T-cell (primary cell): Measurements from ENCODE around the gene LAMA5. TPM values are rescaled to one million over a fixed set of nuclear protein-coding genes. Genes with fewer than 3 reads are reported as not detected.

Experiments used
- ATAC-seq, 4 experiments: fragments of 200-7000 bp in 3 of 4; fragments of 150-1000 bp in 1 of 4; cut with Tn5 transposase; replicated peaks in 1 of 4; 1 replicate in 3 of 4; 2 replicates in 1 of 4; pipeline ENCODE4 v1.10.0; 2021; ENCODE audit warnings: moderate library complexity in 3 of 4, mild to moderate bottlenecking in 2 of 4, moderate number of reproducible peaks in 1 of 4
- CTCF ChIA-PET, 2 donors: fragments of 300-600 bp; sonication (Branson Sonifier 250); formaldehyde crosslinking; loops; one replicate each; lab custom pipeline; 2022; ENCODE audit warnings: antibody characterized with exemption in 2 of 2; lab: Charles Lee
- POLR2A ChIA-PET, 2 donors: fragments of 300-600 bp; sonication (Branson Sonifier 250); formaldehyde crosslinking; loops; one replicate each; lab custom pipeline; 2022; ENCODE audit warnings: antibody characterized with exemption in 2 of 2; lab: Charles Lee
- DNase-seq, 35 experiments: peaks; one replicate each; pipeline versions ENCODE4 v3.0.0 to v3.0.0-alpha.2; 2013 to 2023
- H3K27ac ChIP-seq: one replicate; pipeline ENCODE4 v1.5.1; 2013; ENCODE audit warnings: low read length
- H3K27me3 ChIP-seq, 2 experiments: replicated peaks in 1 of 2; 1 replicate in 1 of 2; 2 replicates in 1 of 2; pipeline versions ENCODE4 v1.6.1 to v1.7.0; 2013; ENCODE audit warnings: low read length in 1 of 2, mixed read lengths in 1 of 2; ENCODE audit not compliant: control insufficient read depth in 2 of 2, insufficient read depth in 2 of 2; ENCODE audit errors: extremely low read depth in 1 of 2
- H3K36me3 ChIP-seq, 2 donors: 1 replicate in 1 of 2; 2 replicates in 1 of 2; pipeline versions ENCODE4 v1.6.1 to v1.7.0; 2013; ENCODE audit warnings: low read length in 1 of 2; ENCODE audit not compliant: control insufficient read depth in 2 of 2, insufficient read depth in 1 of 2; ENCODE audit errors: extremely low read depth in 1 of 2
- H3K4me1 ChIP-seq, 2 experiments: 1 replicate in 1 of 2; 2 replicates in 1 of 2; pipeline versions ENCODE4 v1.6.1 to v1.7.0; 2013; ENCODE audit warnings: low read length in 2 of 2, mixed read lengths in 1 of 2; ENCODE audit not compliant: insufficient read depth in 2 of 2, control insufficient read depth in 1 of 2; ENCODE audit errors: extremely low read depth in 1 of 2
- H3K4me3 ChIP-seq, 2 donors: 1 replicate in 1 of 2; 2 replicates in 1 of 2; pipeline versions ENCODE4 v1.5.1 to v1.7.0; 2013; ENCODE audit warnings: mild to moderate bottlenecking in 2 of 2, low read length in 1 of 2, moderate library complexity in 1 of 2; ENCODE audit not compliant: control insufficient read depth in 1 of 2; ENCODE audit errors: extremely low read depth in 1 of 2
- H3K9me3 ChIP-seq: 2 replicates; pipeline ENCODE4 v1.7.0; 2013
- H3K27ac Mint-ChIP-seq, 2 donors: one replicate each; pipeline ENCODE4 v1.8.0; 2020 to 2021; ENCODE audit warnings: mild to moderate bottlenecking in 2 of 2, mixed read lengths in 2 of 2
- H3K27me3 Mint-ChIP-seq, 2 donors: one replicate each; pipeline ENCODE4 v1.8.0; 2021 to 2022; ENCODE audit warnings: mixed read lengths in 2 of 2
- H3K36me3 Mint-ChIP-seq: one replicate; pipeline ENCODE4 v1.8.0; 2021; ENCODE audit warnings: mixed read lengths
- H3K4me1 Mint-ChIP-seq, 3 donors: one replicate each; pipeline ENCODE4 v1.8.0; 2020 to 2022; ENCODE audit warnings: mixed read lengths in 3 of 3, mild to moderate bottlenecking in 1 of 3
- H3K4me3 Mint-ChIP-seq, 3 donors: one replicate each; pipeline ENCODE4 v1.8.0; 2020 to 2022; ENCODE audit warnings: mild to moderate bottlenecking in 3 of 3, mixed read lengths in 3 of 3, moderate library complexity in 3 of 3
- H3K9me3 Mint-ChIP-seq, 3 donors: one replicate each; pipeline ENCODE4 v1.8.0; 2020 to 2022; ENCODE audit warnings: mixed read lengths in 3 of 3
- WGBS: methylation state at CpG from one replicate; pipeline ENCODE4 v1.1.5; 2013; ENCODE audit warnings: missing lambda C conversion rate; ENCODE audit not compliant: insufficient coverage; 5-methylcytosine and 5-hydroxymethylcytosine counted together
- total RNA-seq, 35 experiments: library from RNA in 6 of 35; stranded (reverse) in 6 of 35; fragments of 120-200 nt in 1 of 35; gene quantifications; one replicate each; pipeline versions ENCODE4 v1.2.1 to v1.2.4 and lab custom pipeline; 2013 to 2026

The LAMA5 gene
- total RNA-seq, 5 donors from 2014 or later (not counting 1 experiment from before 2014, with no cell fraction given): 0.48 to 4.3 (median 3.0) TPM

DNA sequence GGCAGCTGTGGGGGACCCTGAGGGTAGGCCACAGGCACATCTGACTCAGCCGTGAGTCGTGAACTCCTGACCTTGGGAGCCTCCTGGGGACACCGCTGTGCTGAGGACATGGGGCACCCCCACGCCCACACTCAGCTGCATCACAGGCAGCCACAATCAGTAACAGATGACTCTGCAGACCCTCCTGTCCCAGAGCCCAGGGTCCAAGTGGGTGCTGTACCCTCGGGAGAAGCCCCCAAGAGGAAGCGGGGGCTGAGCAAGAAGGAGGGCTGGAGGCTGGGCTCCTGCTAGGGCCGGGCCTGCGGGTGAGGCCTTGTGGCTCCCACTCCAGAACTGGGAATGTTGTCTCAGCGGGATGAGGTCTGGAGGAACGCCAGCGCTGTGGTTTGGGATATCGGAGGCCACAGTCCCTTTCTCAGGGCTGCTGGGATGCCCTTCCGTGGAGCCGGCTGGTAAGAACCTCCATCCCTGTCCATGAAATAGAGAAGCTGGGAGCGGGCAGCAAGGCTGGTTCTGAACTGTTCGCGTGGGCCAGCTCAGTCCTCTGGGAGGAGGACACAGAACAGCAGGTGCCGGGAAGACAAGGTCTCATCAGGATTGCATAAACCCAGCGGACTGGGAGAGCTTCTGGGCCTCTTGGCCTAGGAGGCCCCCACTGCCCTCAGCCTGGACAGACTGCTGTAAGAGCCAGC lies 3.1 kb upstream of the LAMA5 start:
- ChIA-PET CTCF (interaction anchor here in 1 of 2 donors (0.9 kb wide), 1 partner anchor 12 kb away, joined by 3 read pairs; no protein-coding TSS in a partner anchor), POLR2A (no interaction called here)
- Mint-ChIP-seq H3K9me3 (no peaks in the 10 kb centered on the region), H3K27ac (no peak overlapping the region), H3K36me3 (no peaks in the 10 kb centered on the region), H3K4me1 (peaks cover 0 to 9% (median 2%) of the 10 kb centered on the region in 3 donors), H3K4me3 (no peak overlapping the region), H3K27me3 (peaks cover 13 to 30% of the 10 kb centered on the region in 2 donors)
- no peaks in the 10 kb centered on the region for H3K9me3 ChIP-seq
- H3K27me3 ChIP-seq: peaks cover 3 to 80% of the 10 kb centered on the region in 2 experiments
- DNase-seq: no peak
- H3K27ac ChIP-seq: no peak overlapping the region
- no peak overlapping the region for H3K4me3 ChIP-seq
- no peaks in the 10 kb centered on the region for H3K36me3 ChIP-seq
- 75% methylated on average over 17 of the region's 19 CpGs for WGBS
- peaks cover 0 to 25% of the 10 kb centered on the region in 2 experiments for H3K4me1 ChIP-seq
- no peak for ATAC-seq

DNA sequence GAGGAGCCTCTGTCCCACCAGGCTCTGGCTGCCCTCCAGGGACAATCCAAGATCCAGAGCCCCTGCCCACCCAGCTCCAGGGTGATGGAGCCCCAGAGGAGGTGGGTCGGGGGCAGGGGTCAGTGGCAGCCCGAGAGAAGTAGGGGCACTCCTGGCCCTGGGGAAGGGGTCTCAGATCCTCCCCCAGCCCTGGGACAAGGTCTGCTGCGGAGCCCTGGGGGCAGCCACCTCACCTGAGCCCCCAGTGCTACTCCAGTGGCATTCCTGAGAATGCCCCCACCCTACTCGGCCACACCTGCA lies 2.7 kb upstream of the LAMA5 start:
- peaks cover 6 to 82% of the 10 kb centered on the region in 2 experiments for H3K27me3 ChIP-seq
- H3K9me3 ChIP-seq: no peaks in the 10 kb centered on the region
- H3K27me3 Mint-ChIP-seq: peaks cover 18 to 35% of the 10 kb centered on the region in 2 donors
- H3K4me3 Mint-ChIP-seq: no peak overlapping the region
- H3K4me1 ChIP-seq: peaks cover 0 to 25% of the 10 kb centered on the region in 2 experiments
- no peak overlapping the region for H3K4me3 ChIP-seq
- H3K36me3 ChIP-seq: no peaks in the 10 kb centered on the region
- no peak for DNase-seq
- ATAC-seq: no peak
- H3K27ac ChIP-seq: no peak overlapping the region
- H3K4me1 Mint-ChIP-seq: peaks cover 0 to 9% (median 2%) of the 10 kb centered on the region in 3 donors
- H3K9me3 Mint-ChIP-seq: no peaks in the 10 kb centered on the region
- ChIA-PET POLR2A (no interaction called here), CTCF (interaction anchor here in 1 of 2 donors (0.9 kb wide), 1 partner anchor 13 kb away, joined by 3 read pairs; no protein-coding TSS in a partner anchor)
- no peak overlapping the region for H3K27ac Mint-ChIP-seq
- H3K36me3 Mint-ChIP-seq: no peaks in the 10 kb centered on the region
- 65% methylated on average over 3 of the region's 4 CpGs for WGBS

DNA sequence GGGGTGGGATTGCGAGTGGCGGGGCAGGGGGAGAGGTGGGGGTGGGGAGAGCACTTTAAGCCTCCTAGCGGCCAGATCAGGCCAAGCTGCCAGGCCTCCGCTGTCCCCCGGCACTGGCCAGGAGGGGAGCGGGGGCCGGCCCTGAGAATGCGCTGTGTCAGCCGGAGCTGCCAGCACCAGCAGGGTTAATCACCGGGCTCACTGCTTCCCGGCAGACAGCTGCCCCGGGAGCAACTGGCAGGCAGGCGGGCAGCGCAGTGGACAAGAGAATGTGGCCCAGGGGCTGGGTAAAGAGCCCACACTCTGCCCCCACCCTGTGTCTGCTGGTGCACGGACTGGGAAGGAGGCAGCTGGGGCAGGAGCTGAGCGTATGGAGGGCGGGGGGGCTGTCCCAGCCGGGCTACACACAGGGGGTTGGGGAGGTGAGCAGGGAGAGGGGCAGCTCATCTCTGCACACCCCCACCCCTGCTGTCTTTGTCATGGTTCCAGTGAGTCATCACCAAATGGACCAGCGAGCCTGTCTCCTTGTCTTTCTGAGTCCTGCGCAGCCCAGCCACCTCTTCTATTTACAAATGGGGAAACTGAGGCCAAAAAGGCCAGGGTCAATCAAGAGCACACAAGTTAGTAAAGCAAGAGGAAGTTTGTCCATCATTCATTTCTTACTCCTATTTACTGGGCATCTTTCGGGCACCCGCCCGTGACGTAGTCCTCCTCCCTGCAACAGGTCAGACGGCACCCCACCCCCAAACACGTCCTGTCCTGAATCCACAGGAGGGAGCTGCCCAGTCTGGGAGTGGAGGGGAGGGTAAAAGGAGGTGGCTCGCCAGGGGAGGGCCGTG lies 2.1 kb upstream of the LAMA5 start:
- Mint-ChIP-seq H3K4me1 (peaks cover 0 to 9% (median 2%) of the 10 kb centered on the region in 3 donors), H3K36me3 (no peaks in the 10 kb centered on the region), H3K4me3 (no peak overlapping the region), H3K27me3 (peaks cover 20 to 37% of the 10 kb centered on the region in 2 donors), H3K9me3 (no peaks in the 10 kb centered on the region), H3K27ac (no peak overlapping the region)
- Histone ChIP-seq H3K9me3 (no peaks in the 10 kb centered on the region), H3K36me3 (no peaks in the 10 kb centered on the region), H3K4me1 (peaks cover 0 to 25% of the 10 kb centered on the region in 2 experiments), H3K4me3 (no peak overlapping the region), H3K27ac (no peak overlapping the region), H3K27me3 (peaks cover 6 to 82% of the 10 kb centered on the region in 2 experiments)
- ChIA-PET CTCF (no interaction called here), POLR2A (interaction anchor here in 1 of 2 donors (0.6 kb wide), 1 partner anchor 43 kb away, joined by 8 read pairs; no protein-coding TSS in a partner anchor)
- 11% methylated on average over 14 of the region's 28 CpGs for WGBS
- DNase-seq (no peak), ATAC-seq (no peak)

DNA sequence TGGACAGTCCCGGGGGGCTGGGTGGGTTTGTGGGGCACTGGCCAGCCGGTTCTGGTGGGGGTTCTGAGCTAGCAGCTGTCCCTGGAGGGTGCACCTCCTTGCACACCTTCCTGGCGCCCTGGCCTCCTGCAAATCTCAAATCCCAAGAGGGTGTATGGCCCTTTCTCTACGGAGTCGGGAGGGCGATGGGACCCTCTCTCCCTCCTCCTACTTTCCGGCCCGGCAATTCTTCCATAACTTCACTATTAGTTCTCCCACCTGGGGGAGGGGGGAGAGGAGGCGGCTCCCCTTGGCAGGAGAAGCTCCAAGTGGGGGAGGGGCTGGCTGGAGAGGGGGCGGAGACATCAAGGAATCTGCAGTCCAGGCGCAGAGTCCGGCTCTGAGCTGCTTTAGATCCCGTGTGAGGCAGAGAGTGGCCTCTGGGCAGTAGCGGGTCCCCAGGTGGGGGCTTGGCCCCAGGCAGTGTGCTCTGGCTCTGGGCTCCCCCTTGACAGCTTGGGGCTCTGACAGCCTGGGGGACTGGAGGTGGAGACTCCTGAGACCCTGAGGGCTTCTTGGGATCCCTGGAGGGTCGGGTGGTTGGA lies 1.4 kb upstream of the LAMA5 start:
- H3K9me3 ChIP-seq: no peaks in the 10 kb centered on the region
- Mint-ChIP-seq H3K4me3 (peak overlapping the region in 1 of 3 donors; percentile 80), H3K27me3 (peaks cover 25 to 39% of the 10 kb centered on the region in 2 donors), H3K27ac (no peak overlapping the region), H3K36me3 (no peaks in the 10 kb centered on the region), H3K9me3 (no peaks in the 10 kb centered on the region), H3K4me1 (peaks cover 0 to 9% (median 2%) of the 10 kb centered on the region in 3 donors)
- H3K27me3 ChIP-seq: peaks cover 6 to 83% of the 10 kb centered on the region in 2 experiments
- ChIA-PET CTCF (no interaction called here), POLR2A (interaction anchor here in 1 of 2 donors (0.6 kb wide), 1 partner anchor 43 kb away, joined by 8 read pairs; no protein-coding TSS in a partner anchor)
- DNase-seq: no peak
- H3K36me3 ChIP-seq: no peaks in the 10 kb centered on the region
- ATAC-seq: no peak
- H3K4me1 ChIP-seq: peaks cover 0 to 25% of the 10 kb centered on the region in 2 experiments
- WGBS: 9% methylated on average over 6 of the region's 15 CpGs
- no peak overlapping the region for H3K27ac ChIP-seq
- peak overlapping the region in 1 of 2 donors; percentile 32 for H3K4me3 ChIP-seq

DNA sequence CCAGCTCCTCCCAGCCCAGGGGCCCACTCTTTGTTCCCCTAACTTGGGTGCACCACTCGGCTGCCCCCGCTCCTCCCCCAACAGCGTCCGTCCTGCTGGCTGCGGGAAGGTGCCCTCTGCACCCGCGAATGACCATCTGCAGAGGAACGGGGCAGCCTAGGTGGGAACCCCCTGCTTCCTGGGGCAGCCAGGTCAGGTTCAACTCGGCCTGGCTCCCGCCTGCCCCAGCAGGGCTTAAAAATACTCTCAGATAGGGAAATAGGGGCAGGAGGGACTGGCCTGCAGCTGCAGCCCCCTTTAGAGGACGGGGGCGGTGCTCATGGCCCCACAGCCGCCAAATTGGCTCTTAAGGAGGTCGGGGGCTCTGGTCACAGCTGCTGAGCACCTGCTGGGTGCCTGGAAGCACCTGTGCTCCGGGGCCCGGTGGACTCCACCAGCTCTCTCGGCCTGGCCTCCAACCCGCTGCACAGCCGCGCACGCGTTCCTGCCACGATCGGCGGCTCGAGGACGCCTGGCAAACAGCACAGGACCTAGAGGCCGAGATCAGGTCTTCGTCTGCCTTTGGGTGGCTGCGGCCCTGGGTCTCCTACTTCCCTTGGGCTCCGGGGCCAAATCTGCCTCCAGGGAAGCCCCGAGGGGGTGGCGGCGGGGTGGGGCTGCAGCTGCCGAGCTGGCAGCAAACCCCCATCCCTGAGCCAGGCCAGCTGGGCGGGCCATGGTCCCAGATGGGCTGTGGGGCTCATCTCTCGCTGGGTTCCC lies 700 bp upstream of the LAMA5 start:
- ChIA-PET POLR2A (interaction anchor here in 1 of 2 donors (0.6 kb wide), 1 partner anchor 65 kb away, joined by 4 read pairs; no protein-coding TSS in a partner anchor), CTCF (no interaction called here)
- peak in 4 of 35 experiments; percentile 9 to 32 (median 16) for DNase-seq
- WGBS: 6% methylated on average over 32 of the region's 37 CpGs
- Mint-ChIP-seq H3K4me3 (peak overlapping the region; percentile 57 to 80 (median 66)), H3K27ac (no peak overlapping the region), H3K27me3 (peaks cover 22 to 38% of the 10 kb centered on the region in 2 donors), H3K9me3 (no peaks in the 10 kb centered on the region), H3K36me3 (no peaks in the 10 kb centered on the region), H3K4me1 (peaks cover 0 to 9% (median 2%) of the 10 kb centered on the region in 3 donors)
- no peaks in the 10 kb centered on the region for H3K9me3 ChIP-seq
- no peak overlapping the region for H3K27ac ChIP-seq
- H3K27me3 ChIP-seq: peaks cover 6 to 90% of the 10 kb centered on the region in 2 experiments
- peak in 3 of 4 experiments; percentile 31 to 56 (median 31) for ATAC-seq
- H3K36me3 ChIP-seq: no peaks in the 10 kb centered on the region
- peak overlapping the region; percentile 32 to 51 for H3K4me3 ChIP-seq
- peaks cover 0 to 25% of the 10 kb centered on the region in 2 experiments for H3K4me1 ChIP-seq
